Activated naive CD8-positive, alpha-beta T cell (primary cell): Measurements from ENCODE around the gene NTN1.

ENCODE experiments used
- H3K27ac Mint-ChIP-seq: one replicate; pipeline ENCODE4 v1.8.0; 2021; ENCODE audit warnings: mixed read lengths
- H3K27me3 Mint-ChIP-seq: one replicate; pipeline ENCODE4 v1.8.0; 2021; ENCODE audit warnings: mixed read lengths
- H3K36me3 Mint-ChIP-seq: one replicate; pipeline ENCODE4 v1.8.0; 2021; ENCODE audit warnings: mixed read lengths
- H3K4me1 Mint-ChIP-seq: one replicate; pipeline ENCODE4 v1.8.0; 2021; ENCODE audit warnings: low read depth, mixed read lengths
- H3K4me3 Mint-ChIP-seq: one replicate; pipeline ENCODE4 v1.8.0; 2021; ENCODE audit warnings: mild to moderate bottlenecking, mixed read lengths
- H3K9me3 Mint-ChIP-seq: one replicate; pipeline ENCODE4 v1.8.0; 2021; ENCODE audit warnings: low read depth, mixed read lengths

NTN1 gene

GRCh38 chr17:9050801-9051401, 29.6 kb downstream of the NTN1 start:
- no peak overlapping the region for H3K27ac Mint-ChIP-seq
- no peaks in the 10 kb centered on the region for H3K4me1 Mint-ChIP-seq
- peaks cover 5% of the 10 kb centered on the region for H3K27me3 Mint-ChIP-seq

GRCh38 chr17:9051561-9051960, 30.3 kb downstream of the NTN1 start:
- Mint-ChIP-seq H3K36me3 (peaks cover 2% of the 10 kb centered on the region), H3K9me3 (no peaks in the 10 kb centered on the region), H3K27me3 (no peaks in the 10 kb centered on the region), H3K4me3 (no peak overlapping the region), H3K4me1 (no peaks in the 10 kb centered on the region), H3K27ac (no peak overlapping the region)

More at GRCh38 chr17:9050801-9051401, 29.6 kb downstream of the NTN1 start:
- Mint-ChIP-seq H3K4me3 (no peak overlapping the region), H3K36me3 (peaks cover 2% of the 10 kb centered on the region), H3K9me3 (no peaks in the 10 kb centered on the region)

GRCh38 chr17:9052921-9053320, 31.6 kb downstream of the NTN1 start:
- Mint-ChIP-seq H3K9me3 (no peaks in the 10 kb centered on the region), H3K27ac (no peak overlapping the region), H3K36me3 (peaks cover 2% of the 10 kb centered on the region), H3K4me3 (no peak overlapping the region), H3K27me3 (no peaks in the 10 kb centered on the region), H3K4me1 (no peaks in the 10 kb centered on the region)

GRCh38 chr17:9053406-9053805, 32.1 kb downstream of the NTN1 start:
- Mint-ChIP-seq H3K27ac (no peak overlapping the region), H3K9me3 (no peaks in the 10 kb centered on the region), H3K36me3 (peaks cover 2% of the 10 kb centered on the region), H3K4me3 (no peak overlapping the region), H3K4me1 (no peaks in the 10 kb centered on the region), H3K27me3 (no peaks in the 10 kb centered on the region)

GRCh38 chr17:9054126-9054975, 33.0 kb downstream of the NTN1 start:
- Mint-ChIP-seq H3K27ac (no peak overlapping the region), H3K9me3 (no peaks in the 10 kb centered on the region), H3K4me3 (no peak overlapping the region), H3K27me3 (no peaks in the 10 kb centered on the region), H3K4me1 (no peaks in the 10 kb centered on the region), H3K36me3 (peaks cover 2% of the 10 kb centered on the region)

- H3K9me3 Mint-ChIP-seq: no peaks in the 10 kb centered on the region
- no peak overlapping the region for H3K27ac Mint-ChIP-seq
- H3K4me3 Mint-ChIP-seq: no peak overlapping the region
These were observed 34.0 kb downstream of the NTN1 start for GRCh38 chr17:9055281-9055680.

GRCh38 chr17:9056566-9056965, 35.3 kb downstream of the NTN1 start:
- no peaks in the 10 kb centered on the region for H3K36me3 Mint-ChIP-seq
- H3K9me3 Mint-ChIP-seq: no peaks in the 10 kb centered on the region
- no peak overlapping the region for H3K4me3 Mint-ChIP-seq
- no peak overlapping the region for H3K27ac Mint-ChIP-seq
- H3K4me1 Mint-ChIP-seq: no peaks in the 10 kb centered on the region
- H3K27me3 Mint-ChIP-seq: no peaks in the 10 kb centered on the region

More at GRCh38 chr17:9055281-9055680, 34.0 kb downstream of the NTN1 start:
- Mint-ChIP-seq H3K4me1 (no peaks in the 10 kb centered on the region), H3K27me3 (no peaks in the 10 kb centered on the region), H3K36me3 (no peaks in the 10 kb centered on the region)

GRCh38 chr17:9057310-9057709, 36.0 kb downstream of the NTN1 start:
- Mint-ChIP-seq H3K4me1 (no peaks in the 10 kb centered on the region), H3K27me3 (no peaks in the 10 kb centered on the region), H3K27ac (no peak overlapping the region), H3K36me3 (no peaks in the 10 kb centered on the region), H3K9me3 (no peaks in the 10 kb centered on the region), H3K4me3 (no peak overlapping the region)

GRCh38 chr17:9062399-9062902, 41.1 kb downstream of the NTN1 start:
- Mint-ChIP-seq H3K9me3 (no peaks in the 10 kb centered on the region), H3K27ac (no peak overlapping the region), H3K4me3 (no peak overlapping the region), H3K36me3 (peaks cover under 1% of the 10 kb centered on the region), H3K27me3 (peaks cover 8% of the 10 kb centered on the region), H3K4me1 (no peaks in the 10 kb centered on the region)

- no peak overlapping the region for H3K27ac Mint-ChIP-seq
- H3K36me3 Mint-ChIP-seq: peaks cover 2% of the 10 kb centered on the region
- no peaks in the 10 kb centered on the region for H3K4me1 Mint-ChIP-seq
- no peak overlapping the region for H3K4me3 Mint-ChIP-seq
- H3K9me3 Mint-ChIP-seq: no peaks in the 10 kb centered on the region
- H3K27me3 Mint-ChIP-seq: peaks cover 10% of the 10 kb centered on the region
These were observed 43.1 kb downstream of the NTN1 start for GRCh38 chr17:9064311-9064834.

GRCh38 chr17:9071016-9071415, 49.7 kb downstream of the NTN1 start:
- no peaks in the 10 kb centered on the region for H3K9me3 Mint-ChIP-seq

GRCh38 chr17:9071811-9072498, 50.6 kb downstream of the NTN1 start:
- peaks cover 2% of the 10 kb centered on the region for H3K36me3 Mint-ChIP-seq

More at GRCh38 chr17:9071016-9071415, 49.7 kb downstream of the NTN1 start:
- Mint-ChIP-seq H3K27me3 (peaks cover 9% of the 10 kb centered on the region), H3K27ac (no peak overlapping the region), H3K36me3 (peaks cover 2% of the 10 kb centered on the region), H3K4me1 (no peaks in the 10 kb centered on the region), H3K4me3 (no peak overlapping the region)

GRCh38 chr17:9072696-9073339, 51.5 kb downstream of the NTN1 start:
- Mint-ChIP-seq H3K4me1 (no peaks in the 10 kb centered on the region), H3K4me3 (no peak overlapping the region), H3K9me3 (no peaks in the 10 kb centered on the region), H3K36me3 (no peaks in the 10 kb centered on the region), H3K27me3 (peaks cover 7% of the 10 kb centered on the region), H3K27ac (no peak overlapping the region)

More at GRCh38 chr17:9071811-9072498, 50.6 kb downstream of the NTN1 start:
- Mint-ChIP-seq H3K4me3 (no peak overlapping the region), H3K4me1 (no peaks in the 10 kb centered on the region), H3K9me3 (no peaks in the 10 kb centered on the region), H3K27me3 (peaks cover 9% of the 10 kb centered on the region), H3K27ac (no peak overlapping the region)

- Mint-ChIP-seq H3K27me3 (peaks cover 7% of the 10 kb centered on the region), H3K36me3 (no peaks in the 10 kb centered on the region), H3K4me1 (peaks cover 8% of the 10 kb centered on the region), H3K9me3 (no peaks in the 10 kb centered on the region), H3K4me3 (no peak overlapping the region), H3K27ac (no peak overlapping the region)
These were observed 52.8 kb downstream of the NTN1 start for GRCh38 chr17:9074131-9074530.
